ENCODE results near the gene MEIOB.

DNA sequence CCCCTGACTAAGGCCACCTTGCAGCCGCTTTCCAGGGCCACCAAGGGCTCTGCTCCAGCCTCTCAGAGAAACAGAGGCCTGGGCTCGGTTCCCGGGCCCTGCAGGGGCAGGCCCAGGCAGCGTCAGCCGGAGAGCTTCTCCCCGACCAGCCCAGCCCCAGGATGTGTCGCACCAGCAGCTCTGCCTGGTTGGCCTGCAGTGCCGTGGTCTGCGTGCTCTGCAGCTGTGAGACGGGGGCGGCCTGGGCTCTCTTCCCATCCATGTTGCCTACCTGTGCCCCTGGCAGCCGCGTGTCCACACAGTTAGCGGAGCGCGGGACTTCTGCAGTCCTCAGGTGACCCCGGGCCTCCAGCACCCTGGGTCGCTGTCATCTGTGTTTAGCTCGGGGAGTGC lies 83.3 kb downstream of the MEIOB start:
- TF ChIP-seq EZH2 (optimal IDR thresholded peaks at IDR 0.05; ENCODE audit: low read depth, low read length), result no peak
- no peak for TF ChIP-seq CTCF (IDR thresholded peaks at IDR 0.05; ENCODE audit: low read length)
- TF ChIP-seq EZH2phosphoT487 (IDR thresholded peaks at IDR 0.05; ENCODE audit: low read length), result no peak
